MM.1S (cell line): ENCODE data around the gene HDAC7.

Experiments
- CTCF ChIP-seq: fragments of 300-600 bp; sonication (generic); IDR thresholded peaks from 2 replicates; pipeline ENCODE4 v1.5.1; 2016; ENCODE audit warnings: antibody characterized with exemption, low read length, mixed read lengths
- EZH2 ChIP-seq: fragments of 300-600 bp; sonication (generic); optimal IDR thresholded peaks from 2 replicates; pipeline ENCODE3; 2017; ENCODE audit warnings: low read depth, mild to moderate bottlenecking, antibody characterized with exemption, low read length, mixed read lengths
- EZH2phosphoT487 ChIP-seq: fragments of 300-600 bp; sonication (generic); IDR thresholded peaks from 2 replicates; pipeline ENCODE4 v1.6.1; 2018; ENCODE audit warnings: antibody characterized with exemption, low read length

GRCh38 chr12:47757840-47758583 is 61.7 kb downstream of the HDAC7 start:
- TF ChIP-seq CTCF (no peak), EZH2 (no peak), EZH2phosphoT487 (no peak)
